H1 (cell line): ENCODE measurements around the gene HSPA4. TPM values are rescaled to one million over a fixed set of nuclear protein-coding genes. Genes with fewer than 3 reads are reported as not detected.

ENCODE experiments used
- CTCF ChIA-PET: fragments of 300-600 bp; sonication (Branson Sonifier 250); formaldehyde crosslinking; loops from one replicate; lab custom pipeline; 2021; ENCODE audit not compliant: partially characterized antibody; lab: Charles Lee
- POLR2A ChIA-PET: fragments of 300-600 bp; sonication (Branson Sonifier 250); formaldehyde crosslinking; loops from one replicate; lab custom pipeline; 2021; ENCODE audit warnings: inconsistent platforms; ENCODE audit not compliant: partially characterized antibody; lab: Charles Lee
- DNase-seq, 2 experiments: peaks; one replicate each; pipeline versions ENCODE4 v3.0.0 to v3.0.0-alpha.2; 2010 to 2022; ENCODE audit warnings: low spot score in 2 of 2, low read depth in 1 of 2, mixed read lengths in 1 of 2
- FAIRE-seq: peaks from 2 replicates; lab custom pipeline; 2011; peaks lifted over from hg19 to GRCh38; lab: Jason Lieb, UNC
- H2AFZ ChIP-seq: 2 replicates; pipeline ENCODE4 v1.8.1; 2012; ENCODE audit warnings: low read length, inconsistent platforms
- H2AK5ac ChIP-seq: 2 replicates; pipeline ENCODE4 v1.6.1; 2013; ENCODE audit warnings: low read depth, low read length
- H2BK120ac ChIP-seq: replicated peaks from 2 replicates; pipeline ENCODE3; 2013; ENCODE audit warnings: low read depth, low read length, inconsistent platforms
- H2BK12ac ChIP-seq: 2 replicates; pipeline ENCODE4 v1.6.1; 2013; ENCODE audit warnings: low read depth, low read length
- H2BK15ac ChIP-seq: 2 replicates; pipeline ENCODE4 v1.6.1; 2013; ENCODE audit warnings: low read length
- H2BK20ac ChIP-seq: 2 replicates; pipeline ENCODE4 v1.6.1; 2013; ENCODE audit warnings: low read length
- H2BK5ac ChIP-seq: 2 replicates; pipeline ENCODE4 v1.6.1; 2013; ENCODE audit warnings: low read depth, low read length
- H3K14ac ChIP-seq: 2 replicates; pipeline ENCODE4 v1.6.1; 2013; ENCODE audit warnings: inconsistent platforms; ENCODE audit not compliant: insufficient read length
- H3K18ac ChIP-seq: 2 replicates; pipeline ENCODE4 v1.6.1; 2013; ENCODE audit warnings: low read length; ENCODE audit errors: extremely low read depth
- H3K23ac ChIP-seq: 2 replicates; pipeline ENCODE4 v1.6.1; 2013; ENCODE audit warnings: inconsistent platforms; ENCODE audit not compliant: insufficient read length
- H3K23me2 ChIP-seq: 2 replicates; pipeline ENCODE4 v1.6.1; 2013; ENCODE audit warnings: low read depth, low read length
- H3K27ac ChIP-seq: 2 replicates; pipeline ENCODE4 v1.6.1; 2011; ENCODE audit warnings: low read depth, low read length, inconsistent platforms
- H3K27me3 ChIP-seq, 4 experiments: replicated peaks in 1 of 4; 1 replicate in 1 of 4; 2 replicates in 3 of 4; pipeline versions ENCODE4 v1.6.1 to v1.8.1; 2011 to 2013; ENCODE audit warnings: low read length in 3 of 4, mild to moderate bottlenecking in 3 of 4, inconsistent platforms in 2 of 4, mixed read lengths in 2 of 4, moderate library complexity in 1 of 4; ENCODE audit not compliant: control insufficient read depth in 3 of 4, insufficient read depth in 3 of 4; ENCODE audit errors: extremely low read depth in 1 of 4
- H3K36me3 ChIP-seq, 4 experiments: 2 replicates each; pipeline versions ENCODE4 v1.6.1 to v1.8.1; 2011 to 2013; ENCODE audit warnings: mild to moderate bottlenecking in 4 of 4, low read length in 3 of 4, moderate library complexity in 2 of 4, control low read depth in 1 of 4, inconsistent platforms in 1 of 4; ENCODE audit not compliant: insufficient read depth in 4 of 4, control insufficient read depth in 2 of 4
- H3K4ac ChIP-seq: replicated peaks from 2 replicates; pipeline ENCODE3; 2013; ENCODE audit warnings: low read length, low read depth, mixed read lengths, inconsistent platforms; ENCODE audit not compliant: insufficient read length
- H3K4me1 ChIP-seq, 4 experiments: replicated peaks in 1 of 4; 1 replicate in 1 of 4; 2 replicates in 3 of 4; pipeline versions ENCODE4 v1.6.1 to v1.8.1; 2011 to 2013; ENCODE audit warnings: low read length in 3 of 4, inconsistent platforms in 2 of 4, mixed read lengths in 1 of 4; ENCODE audit not compliant: insufficient read depth in 4 of 4, control insufficient read depth in 3 of 4
- H3K4me2 ChIP-seq, 2 experiments: 2 replicates each; pipeline versions ENCODE4 v1.6.1 to v1.8.1; 2011 to 2013; ENCODE audit warnings: low read depth in 2 of 2, low read length in 2 of 2, control low read depth in 1 of 2, inconsistent platforms in 1 of 2, mild to moderate bottlenecking in 1 of 2; ENCODE audit not compliant: insufficient read depth in 1 of 2
- H3K4me3 ChIP-seq, 4 experiments: fragments of 200-600, 300-600 bp in 1 of 4; sonication (generic), shearing (Covaris generic), sonication (Bioruptor Twin) in 1 of 4; 2 replicates each; pipeline versions ENCODE4 v1.5.1 to v1.8.1; 2011 to 2016; ENCODE audit warnings: low read length in 4 of 4, low read depth in 3 of 4, control low read depth in 2 of 4, inconsistent platforms in 2 of 4, mild to moderate bottlenecking in 2 of 4, mixed read lengths in 1 of 4, moderate library complexity in 1 of 4; ENCODE audit not compliant: insufficient read depth in 2 of 4; ENCODE audit errors: extremely low read depth in 1 of 4
- H3K56ac ChIP-seq: replicated peaks from 2 replicates; pipeline ENCODE3; 2013; ENCODE audit warnings: low read depth, mild to moderate bottlenecking, mixed read lengths, low read length, inconsistent platforms; ENCODE audit not compliant: insufficient read length
- H3K79me1 ChIP-seq: 2 replicates; pipeline ENCODE4 v1.6.1; 2013; ENCODE audit warnings: low read depth, low read length, control low read depth
- H3K79me2 ChIP-seq, 2 experiments: 2 replicates each; pipeline versions ENCODE4 v1.6.1 to v1.8.1; 2012 to 2013; ENCODE audit warnings: low read length in 2 of 2, mild to moderate bottlenecking in 2 of 2, inconsistent platforms in 1 of 2; ENCODE audit not compliant: insufficient read depth in 2 of 2, control insufficient read depth in 1 of 2
- H3K9ac ChIP-seq, 4 experiments: replicated peaks in 1 of 4; 1 replicate in 1 of 4; 2 replicates in 3 of 4; pipeline versions ENCODE4 v1.6.1 to v1.8.1; 2011 to 2013; ENCODE audit warnings: low read depth in 3 of 4, low read length in 3 of 4, control low read depth in 2 of 4, mild to moderate bottlenecking in 2 of 4, moderate library complexity in 2 of 4, inconsistent platforms in 1 of 4; ENCODE audit errors: extremely low read depth in 1 of 4
- H3K9me3 ChIP-seq, 2 experiments: 2 replicates each; pipeline versions ENCODE4 v1.6.1 to v1.8.1; 2012 to 2013; ENCODE audit warnings: mild to moderate bottlenecking in 2 of 2, moderate library complexity in 2 of 2, control low read depth in 1 of 2, inconsistent platforms in 1 of 2, low read depth in 1 of 2, low read length in 1 of 2, mixed read lengths in 1 of 2; ENCODE audit not compliant: insufficient read depth in 2 of 2
- H4K20me1 ChIP-seq, 2 experiments: replicated peaks in 1 of 2; 2 replicates each; pipeline versions ENCODE3 to v1.8.1; 2011 to 2013; ENCODE audit warnings: inconsistent platforms in 2 of 2, low read length in 2 of 2, mild to moderate bottlenecking in 1 of 2; ENCODE audit not compliant: insufficient read depth in 2 of 2, control insufficient read depth in 1 of 2
- H4K5ac ChIP-seq: 2 replicates; pipeline ENCODE4 v1.6.1; 2013; ENCODE audit warnings: low read length, low read depth, mixed read lengths, inconsistent platforms; ENCODE audit not compliant: insufficient read length
- H4K8ac ChIP-seq: 2 replicates; pipeline ENCODE4 v1.8.0; 2013; ENCODE audit warnings: mild to moderate bottlenecking, moderate library complexity, low read length, inconsistent platforms; ENCODE audit not compliant: insufficient read depth; ENCODE audit errors: extremely low read depth
- H4K91ac ChIP-seq: replicated peaks from 2 replicates; pipeline ENCODE3; 2013; ENCODE audit warnings: low read length, mixed read lengths, inconsistent platforms; ENCODE audit not compliant: insufficient read length
- CHD1 ChIP-seq: IDR thresholded peaks from 2 replicates; pipeline ENCODE4 v1.6.1; 2012; ENCODE audit warnings: low read depth, low read length, improper control_type of control experiment
- EZH2 ChIP-seq: fragments of 200-600 bp; sonication (generic); IDR thresholded peaks from 2 replicates; pipeline ENCODE4 v1.7.1; 2012; ENCODE audit warnings: low read depth, mild to moderate bottlenecking, moderate library complexity, low read length, inconsistent platforms; ENCODE audit not compliant: severe bottlenecking
- HDAC2 ChIP-seq, 2 experiments: fragments of 300-600 bp in 1 of 2; sonication (generic) in 1 of 2; IDR thresholded peaks; 2 replicates each; pipeline ENCODE4 v1.6.1; 2011 to 2012; ENCODE audit warnings: low read depth in 2 of 2, low read length in 2 of 2, mild to moderate bottlenecking in 2 of 2, moderate library complexity in 2 of 2, borderline replicate concordance in 1 of 2, inconsistent platforms in 1 of 2
- JUN ChIP-seq: IDR thresholded peaks from 2 replicates; pipeline ENCODE4 v1.6.1; 2011; ENCODE audit warnings: low read depth, mild to moderate bottlenecking, improper control_type of control experiment, low read length
- KDM1A ChIP-seq: fragments of 200-600, 300-600 bp; sonication (generic); IDR thresholded peaks from 2 replicates; pipeline ENCODE4 v1.7.1; 2016; ENCODE audit warnings: mild to moderate bottlenecking, low read length, borderline replicate concordance
- NRF1 ChIP-seq: IDR thresholded peaks from 2 replicates; pipeline ENCODE4 v1.6.1; 2011; ENCODE audit warnings: mild to moderate bottlenecking, low read depth, low read length, improper control_type of control experiment
- PHF8 ChIP-seq: fragments of 200-600 bp; sonication (generic); conservative IDR thresholded peaks from 2 replicates; pipeline ENCODE4 v1.7.1; 2012; ENCODE audit warnings: low read depth, mild to moderate bottlenecking, inconsistent platforms, low read length, moderate library complexity
- RAD21 ChIP-seq, 2 experiments: IDR thresholded peaks in 1 of 2; conservative IDR thresholded peaks in 1 of 2; 2 replicates each; pipeline ENCODE4 v1.6.1; 2011; ENCODE audit warnings: low read depth in 2 of 2, low read length in 2 of 2, improper control_type of control experiment in 1 of 2, inconsistent platforms in 1 of 2, mild to moderate bottlenecking in 1 of 2, moderate library complexity in 1 of 2
- RBBP5 ChIP-seq: IDR thresholded peaks from 2 replicates; pipeline ENCODE4 v1.7.1; 2012; ENCODE audit warnings: low read depth, mild to moderate bottlenecking, inconsistent platforms, low read length, moderate library complexity, borderline replicate concordance
- WGBS, 2 experiments: shearing (Covaris generic) in 1 of 2; methylation state at CpG; one replicate each; pipeline versions ENCODE4 v1.1.6 to v1.1.7; 2013 to 2015; ENCODE audit warnings: low lambda C conversion rate in 2 of 2, mixed read lengths in 2 of 2, inconsistent platforms in 1 of 2, low coverage in 1 of 2, missing lambda C conversion rate in 1 of 2; ENCODE audit not compliant: insufficient replicate concordance in 2 of 2, insufficient coverage in 1 of 2, insufficient read length in 1 of 2; ENCODE audit errors: extremely low coverage in 1 of 2, missing lambda C conversion rate in 1 of 2; 5-methylcytosine and 5-hydroxymethylcytosine counted together
- polyA plus RNA-seq, 7 experiments: library from polyadenylated mRNA; depleted of rRNA in 3 of 7; stranded (reverse) in 5 of 7; unstranded in 2 of 7; fragments of >200 nt in 5 of 7; fragments of 200-250 nt in 2 of 7; gene quantifications; 1 replicate in 5 of 7; 2 replicates in 1 of 7; 4 replicates in 1 of 7; pipeline versions ENCODE4 v1.2.1 to v1.2.3, GENCODE V29; 2011 to 2013; ENCODE audit warnings: missing spikeins in 2 of 7, mixed read lengths in 2 of 7
- total RNA-seq: library from RNA; stranded (reverse); fragmentation: NEBNext Ultra II Directional; extraction: Animal tissue kit (Norgen Biotek cat#: 25700); gene quantifications from 2 replicates; pipeline ENCODE4 v1.2.1, GENCODE V29; 2021
- TF ChIP-seq, protein P1 (sequence below): IDR thresholded peaks from 2 replicates; pipeline ENCODE4 v1.6.1; 2012; ENCODE audit warnings: inconsistent platforms

HSPA4 gene
- total and polyA plus RNA-seq, 2 of the 8 experiments (the other 6 are each of a cell fraction or from before 2014, with no cell fraction given): 28.9 to 445 TPM

DNA sequence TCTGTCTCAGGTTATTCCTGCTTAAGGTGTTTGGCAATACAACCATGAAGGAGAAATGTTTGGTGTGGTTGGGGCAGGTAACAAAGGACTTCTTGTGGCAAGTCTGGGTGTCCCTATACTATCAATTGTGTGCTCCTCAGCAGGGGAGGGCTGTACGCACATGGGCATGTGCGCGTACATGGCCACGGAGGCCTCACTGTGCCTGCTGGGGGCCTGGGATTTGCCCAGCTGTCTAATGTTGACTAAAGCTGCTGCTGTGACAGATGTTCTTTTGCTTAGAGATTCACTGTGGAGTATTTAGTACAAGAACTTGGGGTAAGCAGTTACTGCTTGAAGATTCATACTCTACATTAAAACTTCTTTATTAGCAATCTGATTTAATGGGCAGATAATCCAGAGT is 97.5 kb downstream of the HSPA4 start:
- Histone ChIP-seq H3K27ac (no peak overlapping the region), H4K8ac (no peak overlapping the region), H3K79me2 (no peaks in the 10 kb centered on the region), H3K9me3 (no peaks in the 10 kb centered on the region), H3K14ac (no peak overlapping the region), H2AFZ (no peak overlapping the region), H2BK15ac (no peak overlapping the region), H4K5ac (no peak overlapping the region), H3K56ac (no peak overlapping the region), H3K36me3 (no peaks in the 10 kb centered on the region), H3K4ac (no peak overlapping the region), H2BK12ac (no peak overlapping the region), H3K4me1 (no peaks in the 10 kb centered on the region), H3K18ac (no peak overlapping the region), H3K23ac (no peak overlapping the region), H2AK5ac (no peak overlapping the region), H2BK120ac (no peak overlapping the region), H3K23me2 (no peaks in the 10 kb centered on the region), H2BK5ac (no peak overlapping the region), H3K9ac (no peak overlapping the region), H3K79me1 (no peaks in the 10 kb centered on the region), H3K4me3 (no peak overlapping the region), H4K20me1 (no peaks in the 10 kb centered on the region), H3K4me2 (no peak overlapping the region), H4K91ac (no peak overlapping the region), H2BK20ac (no peak overlapping the region), H3K27me3 (no peaks in the 10 kb centered on the region)
- FAIRE-seq: no peak
- POLR2A ChIA-PET: no interaction called here
- CTCF ChIA-PET: interaction anchor here (0.6 kb wide), 1 partner anchor 16 kb away, joined by 5 read pairs; no protein-coding TSS in a partner anchor
- DNase-seq: no peak
- TF ChIP-seq RBBP5: no peak
- TF ChIP-seq RAD21 (IDR thresholded peaks at IDR 0.05 in 1 of 2, conservative IDR thresholded peaks at IDR 0.05 in 1 of 2; ENCODE audit: low read depth in 2 of 2, low read length in 2 of 2): no peak
- TF ChIP-seq EZH2: no peak
- TF ChIP-seq PHF8: no peak
- TF ChIP-seq CHD1: no peak
- TF ChIP-seq KDM1A: no peak
- no peak for TF ChIP-seq JUN
- TF ChIP-seq HDAC2 (IDR thresholded peaks at IDR 0.05; ENCODE audit: borderline replicate concordance in 1 of 2, low read depth in 2 of 2, low read length in 2 of 2): no peak
- TF ChIP-seq, protein P1, sequence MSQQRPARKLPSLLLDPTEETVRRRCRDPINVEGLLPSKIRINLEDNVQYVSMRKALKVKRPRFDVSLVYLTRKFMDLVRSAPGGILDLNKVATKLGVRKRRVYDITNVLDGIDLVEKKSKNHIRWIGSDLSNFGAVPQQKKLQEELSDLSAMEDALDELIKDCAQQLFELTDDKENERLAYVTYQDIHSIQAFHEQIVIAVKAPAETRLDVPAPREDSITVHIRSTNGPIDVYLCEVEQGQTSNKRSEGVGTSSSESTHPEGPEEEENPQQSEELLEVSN: no peak
- no peak for TF ChIP-seq NRF1
- WGBS, 2 experiments: 94% methylated on average over 4 of the region's 4 CpGs; no CpG with 5 or more reads in 1 of the 2 experiments
